Kidney epithelial cell (primary cell): ENCODE results near the gene CREB5. TPM values are rescaled to one million over a fixed set of nuclear protein-coding genes. Genes with fewer than 3 reads are reported as not detected.

ENCODE experiments used
- DNase-seq: peaks from one replicate; pipeline ENCODE4 v3.0.0-alpha.2; 2010; ENCODE audit warnings: low read depth
- H3K27me3 ChIP-seq: 2 replicates; pipeline ENCODE4 v1.6.0; 2011; ENCODE audit warnings: low read length; ENCODE audit not compliant: control insufficient read depth, insufficient read depth
- H3K36me3 ChIP-seq: 2 replicates; pipeline ENCODE4 v1.5.1; 2011; ENCODE audit warnings: low read length; ENCODE audit not compliant: control insufficient read depth, insufficient read depth
- H3K4me3 ChIP-seq: 2 replicates; pipeline ENCODE4 v1.5.1; 2011; ENCODE audit warnings: low read depth, mild to moderate bottlenecking, control low read depth, low read length
- CTCF ChIP-seq: IDR thresholded peaks from 2 replicates; pipeline ENCODE4 v1.5.1; 2011; ENCODE audit warnings: mild to moderate bottlenecking, moderate library complexity, low read length, control low read depth, inconsistent platforms; ENCODE audit not compliant: insufficient read depth, poor library complexity, severe bottlenecking
- total RNA-seq: library from RNA; depleted of rRNA; stranded (reverse); fragments of >200 nt; gene quantifications from 2 replicates; pipeline ENCODE4 v1.2.3, GENCODE V29; 2015

The CREB5 gene
- total RNA-seq, 1 donor from 2014 or later: 27.9 TPM

- H3K4me3 ChIP-seq: no peak overlapping the region
- H3K27me3 ChIP-seq: no peaks in the 10 kb centered on the region
- no peaks in the 10 kb centered on the region for H3K36me3 ChIP-seq
- no peak for DNase-seq
- no peak for TF ChIP-seq CTCF
These were observed 4.7 kb upstream of the CREB5 start for GRCh38 chr7:28407651-28408050.

GRCh38 chr7:28408105-28408959 lies 4.0 kb upstream of the CREB5 start:
- TF ChIP-seq CTCF: no peak
- no peak for DNase-seq
- no peaks in the 10 kb centered on the region for H3K36me3 ChIP-seq
- H3K27me3 ChIP-seq: no peaks in the 10 kb centered on the region
- peak overlapping the region; percentile 24 for H3K4me3 ChIP-seq

GRCh38 chr7:28408960-28409715 lies 3.2 kb upstream of the CREB5 start:
- Histone ChIP-seq H3K36me3 (no peaks in the 10 kb centered on the region), H3K4me3 (peak overlapping the region; percentile 70), H3K27me3 (no peaks in the 10 kb centered on the region)
- no peak for TF ChIP-seq CTCF
- DNase-seq: peak; percentile 90

DNA sequence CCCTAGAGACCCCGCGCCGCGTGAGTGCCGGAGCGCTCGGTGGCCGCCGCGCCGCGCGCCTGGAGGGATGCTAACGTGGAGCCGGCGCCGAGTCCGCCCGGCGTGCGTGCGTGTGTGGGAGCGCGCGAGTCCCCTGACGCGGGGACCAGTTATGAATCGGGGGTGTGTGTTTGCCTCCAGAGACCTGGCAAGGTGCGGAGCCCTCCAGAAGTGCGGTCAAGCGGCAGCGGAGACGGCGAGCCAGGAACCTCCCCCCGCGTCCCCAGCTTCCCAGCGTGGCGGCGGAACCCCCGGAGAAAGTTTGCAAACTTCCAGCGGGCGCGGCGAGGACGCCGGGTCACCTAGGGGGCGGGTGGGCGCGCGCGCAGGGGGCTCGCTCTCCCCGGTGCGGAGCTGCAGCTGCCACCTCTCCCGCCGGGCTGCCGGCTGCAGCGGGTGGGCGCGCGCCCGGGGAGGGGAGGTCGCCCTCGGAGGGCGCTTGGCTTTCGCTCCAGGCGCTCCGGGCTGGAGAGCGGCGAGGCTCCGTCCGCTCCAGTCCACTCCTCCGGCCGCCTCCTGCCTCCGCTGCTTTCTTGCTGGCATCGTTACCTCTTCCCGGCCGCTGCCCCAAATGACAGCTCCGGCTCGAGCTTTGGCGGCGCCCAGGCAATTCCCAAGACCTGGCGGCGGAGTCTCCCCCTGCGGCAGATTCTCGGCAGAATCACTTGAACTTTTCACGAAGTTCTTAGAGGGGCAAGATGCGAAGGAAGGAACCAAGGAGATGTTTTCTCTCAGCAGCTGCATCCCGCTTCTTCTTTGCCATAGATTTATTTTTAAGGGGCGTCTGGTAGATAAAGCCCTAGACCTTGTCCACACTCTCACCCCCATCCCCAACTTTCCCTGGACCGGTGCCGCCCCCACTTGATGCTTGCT lies 2.3 kb upstream of the CREB5 start:
- TF ChIP-seq CTCF: no peak
- Histone ChIP-seq H3K36me3 (no peaks in the 10 kb centered on the region), H3K4me3 (peak overlapping the region; percentile 70), H3K27me3 (no peaks in the 10 kb centered on the region)
- no peak for DNase-seq

- Histone ChIP-seq H3K27me3 (no peaks in the 10 kb centered on the region), H3K4me3 (peak overlapping the region; percentile 70), H3K36me3 (no peaks in the 10 kb centered on the region)
- no peak for TF ChIP-seq CTCF
- no peak for DNase-seq
These were observed 1.4 kb upstream of the CREB5 start for GRCh38 chr7:28410628-28411531.
